T-helper 1 cell treated with Interleukin-12 subunit alpha and Interleukin-12 subunit beta and Interleukin-4 antibody, amounts not matched to agents 30 μg/mL and 1 μg/mL, for 36 hours (primary cell): ENCODE data around the gene MLC1.
"Not testable (repeated sequence)": the region's sequence is repeated elsewhere in the genome, so short reads cannot be mapped to it uniquely, and the experiment has no call there.

Experiments used
- H3K27ac Mint-ChIP-seq: one replicate; pipeline ENCODE4 v1.8.0; 2021; ENCODE audit warnings: mild to moderate bottlenecking, mixed read lengths
- H3K27me3 Mint-ChIP-seq: one replicate; pipeline ENCODE4 v1.8.0; 2021; ENCODE audit warnings: low read depth, mixed read lengths
- H3K36me3 Mint-ChIP-seq: one replicate; pipeline ENCODE4 v1.8.0; 2021; ENCODE audit warnings: low read depth, mixed read lengths
- H3K4me1 Mint-ChIP-seq: one replicate; pipeline ENCODE4 v1.8.0; 2021; ENCODE audit warnings: low read depth, mixed read lengths
- H3K4me3 Mint-ChIP-seq: one replicate; pipeline ENCODE4 v1.8.0; 2021; ENCODE audit warnings: mild to moderate bottlenecking, moderate library complexity, mixed read lengths
- H3K9me3 Mint-ChIP-seq: one replicate; pipeline ENCODE4 v1.8.0; 2021; ENCODE audit warnings: mixed read lengths

Gene MLC1

GRCh38 chr22:50089231-50089630, 4.0 kb upstream of the MLC1 start:
- no peak overlapping the region for H3K27ac Mint-ChIP-seq
- H3K9me3 Mint-ChIP-seq, result peaks cover 5% of the 10 kb centered on the region
- H3K27me3 Mint-ChIP-seq, result peaks cover 24% of the 10 kb centered on the region
- H3K4me3 Mint-ChIP-seq, result no peak overlapping the region
- peaks cover 12% of the 10 kb centered on the region for H3K36me3 Mint-ChIP-seq
- peaks cover 6% of the 10 kb centered on the region for H3K4me1 Mint-ChIP-seq

- Mint-ChIP-seq H3K36me3 (peaks cover 12% of the 10 kb centered on the region), H3K9me3 (peaks cover 5% of the 10 kb centered on the region), H3K4me3 (no peak overlapping the region), H3K4me1 (peaks cover 6% of the 10 kb centered on the region), H3K27me3 (peaks cover 17% of the 10 kb centered on the region), H3K27ac (no peak overlapping the region)
Observed at GRCh38 chr22:50088096-50088495, 2.9 kb upstream of the MLC1 start.

- peaks cover 12% of the 10 kb centered on the region for H3K36me3 Mint-ChIP-seq
- peaks cover 5% of the 10 kb centered on the region for H3K9me3 Mint-ChIP-seq
- no peak overlapping the region for H3K27ac Mint-ChIP-seq
- H3K27me3 Mint-ChIP-seq, result peaks cover 17% of the 10 kb centered on the region
- H3K4me1 Mint-ChIP-seq, result peaks cover 6% of the 10 kb centered on the region
- H3K4me3 Mint-ChIP-seq, result no peak overlapping the region
Observed at GRCh38 chr22:50087646-50088045, 2.4 kb upstream of the MLC1 start.

- H3K4me1 Mint-ChIP-seq, H3K4me3 Mint-ChIP-seq, H3K9me3 Mint-ChIP-seq, H3K27ac Mint-ChIP-seq: not testable (repeated sequence)
- H3K27me3 Mint-ChIP-seq, result peaks cover 17% of the 10 kb centered on the region
- peaks cover 12% of the 10 kb centered on the region for H3K36me3 Mint-ChIP-seq
Observed at GRCh38 chr22:50086975-50087374, 1.7 kb upstream of the MLC1 start.

- Mint-ChIP-seq H3K27ac (no peak overlapping the region), H3K4me1 (peaks cover 6% of the 10 kb centered on the region), H3K9me3 (peaks cover 5% of the 10 kb centered on the region), H3K27me3 (peaks cover 17% of the 10 kb centered on the region), H3K36me3 (peaks cover 12% of the 10 kb centered on the region), H3K4me3 (no peak overlapping the region)
Observed at GRCh38 chr22:50086526-50086925, 1.3 kb upstream of the MLC1 start.

- Mint-ChIP-seq H3K27me3 (peaks cover 17% of the 10 kb centered on the region), H3K27ac (no peak overlapping the region), H3K4me3 (no peak overlapping the region), H3K36me3 (peaks cover 12% of the 10 kb centered on the region), H3K9me3 (peaks cover 5% of the 10 kb centered on the region), H3K4me1 (peaks cover 6% of the 10 kb centered on the region)
Observed at GRCh38 chr22:50084614-50085021, 608 bp downstream of the MLC1 start.

- peaks cover under 1% of the 10 kb centered on the region for H3K9me3 Mint-ChIP-seq
- H3K27me3 Mint-ChIP-seq, result peaks cover 17% of the 10 kb centered on the region
- no peak overlapping the region for H3K4me3 Mint-ChIP-seq
- no peak overlapping the region for H3K27ac Mint-ChIP-seq
- peaks cover 11% of the 10 kb centered on the region for H3K36me3 Mint-ChIP-seq
- peaks cover 6% of the 10 kb centered on the region for H3K4me1 Mint-ChIP-seq
Observed at GRCh38 chr22:50084080-50084477, 1.1 kb downstream of the MLC1 start.

- H3K4me3 Mint-ChIP-seq, result no peak overlapping the region
- no peak overlapping the region for H3K27ac Mint-ChIP-seq
- H3K27me3 Mint-ChIP-seq, result peaks cover 17% of the 10 kb centered on the region
- H3K4me1 Mint-ChIP-seq, result peaks cover 6% of the 10 kb centered on the region
- no peaks in the 10 kb centered on the region for H3K9me3 Mint-ChIP-seq
- peaks cover 9% of the 10 kb centered on the region for H3K36me3 Mint-ChIP-seq
Observed at GRCh38 chr22:50083462-50084079, 1.7 kb downstream of the MLC1 start.

- H3K27ac Mint-ChIP-seq, result no peak overlapping the region
- peaks cover 17% of the 10 kb centered on the region for H3K27me3 Mint-ChIP-seq
- peaks cover 6% of the 10 kb centered on the region for H3K4me1 Mint-ChIP-seq
- no peaks in the 10 kb centered on the region for H3K9me3 Mint-ChIP-seq
- no peak overlapping the region for H3K4me3 Mint-ChIP-seq
- peaks cover 9% of the 10 kb centered on the region for H3K36me3 Mint-ChIP-seq
Observed at GRCh38 chr22:50082961-50083461, 2.2 kb downstream of the MLC1 start.

- Mint-ChIP-seq H3K27ac (no peak overlapping the region), H3K9me3 (no peaks in the 10 kb centered on the region), H3K36me3 (peaks cover 8% of the 10 kb centered on the region), H3K4me1 (peaks cover 6% of the 10 kb centered on the region), H3K27me3 (peaks cover 13% of the 10 kb centered on the region), H3K4me3 (no peak overlapping the region)
Observed at GRCh38 chr22:50082197-50082715, 3.0 kb downstream of the MLC1 start.

- Mint-ChIP-seq H3K27me3 (peaks cover 7% of the 10 kb centered on the region), H3K4me3 (no peak overlapping the region), H3K4me1 (peaks cover 6% of the 10 kb centered on the region), H3K36me3 (peaks cover 2% of the 10 kb centered on the region), H3K9me3 (no peaks in the 10 kb centered on the region), H3K27ac (no peak overlapping the region)
Observed at GRCh38 chr22:50081426-50082196, 3.6 kb downstream of the MLC1 start.

- Mint-ChIP-seq H3K36me3 (no peaks in the 10 kb centered on the region), H3K27ac (no peak overlapping the region), H3K9me3 (no peaks in the 10 kb centered on the region), H3K4me3 (no peak overlapping the region), H3K4me1 (peaks cover under 1% of the 10 kb centered on the region), H3K27me3 (peaks cover 1% of the 10 kb centered on the region)
Observed at GRCh38 chr22:50080077-50080465, 5.2 kb downstream of the MLC1 start.

GRCh38 chr22:50078761-50079160, 6.5 kb downstream of the MLC1 start:
- Mint-ChIP-seq H3K4me3 (no peak overlapping the region), H3K4me1 (no peaks in the 10 kb centered on the region), H3K27me3 (no peaks in the 10 kb centered on the region), H3K27ac (no peak overlapping the region), H3K9me3 (no peaks in the 10 kb centered on the region), H3K36me3 (no peaks in the 10 kb centered on the region)

- Mint-ChIP-seq H3K36me3 (no peaks in the 10 kb centered on the region), H3K27me3 (no peaks in the 10 kb centered on the region), H3K4me1 (no peaks in the 10 kb centered on the region), H3K27ac (no peak overlapping the region), H3K9me3 (no peaks in the 10 kb centered on the region), H3K4me3 (no peak overlapping the region)
Observed at GRCh38 chr22:50078246-50078645, 7.0 kb downstream of the MLC1 start.
